ENCODE results near the gene COL15A1. TPM values are rescaled to one million over a fixed set of nuclear protein-coding genes. Genes with fewer than 3 reads are reported as not detected.
A peak's percentile ranks its signal among the peaks of the same experiment; 100 is the strongest.

COL15A1 gene
- total and polyA plus RNA-seq, 2 of the 13 experiments (the other 11 are each of a cell fraction or from before 2014, with no cell fraction given), result not detected

DNA sequence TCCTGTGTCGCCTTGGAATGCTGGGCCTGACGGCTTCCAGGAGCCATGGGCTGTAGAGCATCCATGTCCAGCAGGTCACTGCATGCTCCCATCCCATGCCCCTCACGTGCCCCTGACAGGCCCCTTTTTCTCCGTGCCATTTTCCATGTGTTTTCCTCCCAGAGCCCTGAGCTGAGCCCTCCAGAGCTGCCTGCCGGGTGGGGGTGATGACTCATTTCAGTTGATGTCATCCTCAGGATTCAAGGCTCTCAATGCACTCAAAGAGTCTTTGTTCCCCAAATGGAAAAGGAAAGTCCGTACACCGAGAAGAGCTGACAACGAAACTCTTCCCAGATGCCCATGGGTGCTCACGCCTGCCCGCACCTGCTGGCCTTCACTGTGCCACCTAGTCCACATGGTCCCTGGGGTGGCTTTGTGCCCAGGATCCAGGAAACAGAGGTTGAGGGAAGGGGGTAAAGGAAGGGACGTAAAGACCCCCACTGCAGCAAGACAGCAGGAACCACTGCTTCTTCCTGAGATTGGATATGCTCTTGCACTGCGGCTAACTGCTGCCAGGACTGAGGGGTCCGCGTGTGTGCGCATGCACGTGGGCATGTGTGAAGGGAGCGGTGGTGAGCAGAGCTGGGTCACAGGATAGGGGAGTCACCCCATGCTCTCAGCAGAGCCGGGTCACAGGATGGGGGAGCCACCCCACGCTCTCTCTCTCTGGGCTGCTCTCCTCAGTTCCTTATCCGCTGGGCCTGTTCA, 27.6 kb downstream of the COL15A1 start:
- ChIA-PET POLR2A (no interaction called here), CTCF (ENCODE audit: low intra/inter-chr PET ratio, low total read pairs) (no interaction called here)
- Histone ChIP-seq H3K9ac (ENCODE audit: insufficient read depth, low read depth, low read length) (no peak overlapping the region), H3K27me3 (ENCODE audit: control insufficient read depth in 1 of 2, insufficient read depth in 2 of 2, low read length in 2 of 2) (peaks cover 4 to 38% of the 10 kb centered on the region in 2 experiments; a peak in 3 of 5 replicates), H4K20me1 (ENCODE audit: insufficient read depth, low read length) (no peaks in the 10 kb centered on the region), H3K36me3 (replicated peaks in 1 of 2; ENCODE audit: control insufficient read depth in 1 of 2, insufficient read depth in 2 of 2, low read length in 2 of 2) (no peaks in the 10 kb centered on the region), H2AFZ (ENCODE audit: low read length) (no peak overlapping the region), H3K4me3 (replicated peaks in 1 of 3; ENCODE audit: insufficient read depth in 1 of 3, low read depth in 2 of 3, low read length in 3 of 3) (no peak overlapping the region), H3K79me2 (ENCODE audit: insufficient read depth, low read length) (no peaks in the 10 kb centered on the region), H3K9me3 (ENCODE audit: low read length) (no peaks in the 10 kb centered on the region), H3K27ac (ENCODE audit: extremely low read length, insufficient read depth, low read length) (no peak overlapping the region), H3K4me2 (ENCODE audit: low read depth, low read length) (peak overlapping the region; percentile 2; the same call in 1 of the 2 replicates), H3K4me1 (ENCODE audit: insufficient read depth, low read length) (peaks cover 6% of the 10 kb centered on the region)
- BruUV-seq (replicated peaks), result no TSS peak
- ATAC-seq (peak; percentile 18; the same call in 1 of the 3 replicates), DNase-seq (ENCODE audit: low spot score) (peak; percentile 34), FAIRE-seq (no peak)
- intact Hi-C loops (cut with micrococcal nuclease; ENCODE audit: unreplicated experiment) (no loop called here), in situ Hi-C loops (cut with HindIII; ENCODE audit: extremely low pct_ligation_motif_present, low pct_unique_long_range_greater_than_20kb) (loop anchor here (10.0 kb wide), 1 partner anchor 173 kb away; no protein-coding TSS in a partner anchor)
- 50% methylated on average over 15 of the region's 20 CpGs for WGBS (ENCODE audit: low lambda C conversion rate)
- TF ChIP-seq HNRNPL (IDR thresholded peaks at IDR 0.05; ENCODE audit: low read depth, low read length) (0 out of 2 replicates have a peak, but pooled peaks have one; percentile 40), FOSL2 (CRISPR knock-in tag; IDR thresholded peaks at IDR 0.05) (peak; percentile 87), ZBED4 (CRISPR knock-in tag; IDR thresholded peaks at IDR 0.05; ENCODE audit: borderline replicate concordance) (no peak), YEATS2 (CRISPR knock-in tag; IDR thresholded peaks at IDR 0.05; ENCODE audit: borderline replicate concordance) (no peak), BHLHE40 (IDR thresholded peaks at IDR 0.05; ENCODE audit: low read length) (peak; percentile 75)
- TF ChIP-seq, protein P1, sequence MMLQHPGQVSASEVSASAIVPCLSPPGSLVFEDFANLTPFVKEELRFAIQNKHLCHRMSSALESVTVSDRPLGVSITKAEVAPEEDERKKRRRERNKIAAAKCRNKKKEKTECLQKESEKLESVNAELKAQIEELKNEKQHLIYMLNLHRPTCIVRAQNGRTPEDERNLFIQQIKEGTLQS (CRISPR knock-in tag; IDR thresholded peaks at IDR 0.05), result peak; percentile 50; the same call in 1 of the 2 replicates
